Trophoblast cell (in vitro differentiated cells and primary cell): Measurements from ENCODE around the gene MAGI1.
A peak's percentile ranks its signal among the peaks of the same experiment; 100 is the strongest.

Experiments
- DNase-seq, 2 donors: peaks; one replicate each; pipeline ENCODE4 v3.0.0-alpha.2; 2016
- H2AFZ ChIP-seq: 2 replicates; pipeline ENCODE4 v1.6.1; 2013; ENCODE audit warnings: low read length, moderate library complexity, mild to moderate bottlenecking; ENCODE audit not compliant: insufficient read depth, poor library complexity
- H2AK5ac ChIP-seq: 2 replicates; pipeline ENCODE4 v1.6.1; 2013; ENCODE audit warnings: mild to moderate bottlenecking, low read length
- H2BK120ac ChIP-seq: 2 replicates; pipeline ENCODE4 v1.6.1; 2013; ENCODE audit warnings: low read length, mild to moderate bottlenecking, moderate library complexity; ENCODE audit not compliant: insufficient read depth, poor library complexity
- H2BK12ac ChIP-seq: 2 replicates; pipeline ENCODE4 v1.6.1; 2013; ENCODE audit warnings: mild to moderate bottlenecking, low read length, moderate library complexity
- H2BK5ac ChIP-seq: 2 replicates; pipeline ENCODE4 v1.6.1; 2013; ENCODE audit warnings: low read length, low read depth, moderate library complexity, mild to moderate bottlenecking; ENCODE audit not compliant: poor library complexity
- H3K14ac ChIP-seq: 2 replicates; pipeline ENCODE4 v1.6.1; 2013; ENCODE audit warnings: mild to moderate bottlenecking, low read length
- H3K18ac ChIP-seq: 2 replicates; pipeline ENCODE4 v1.6.1; 2013; ENCODE audit warnings: mild to moderate bottlenecking, low read length
- H3K23ac ChIP-seq: 2 replicates; pipeline ENCODE4 v1.6.1; 2013; ENCODE audit warnings: low read length
- H3K27ac ChIP-seq: 2 replicates; pipeline ENCODE4 v1.5.1; 2013; ENCODE audit warnings: low read depth, mild to moderate bottlenecking, inconsistent platforms, low read length, moderate library complexity
- H3K27me3 ChIP-seq: 2 replicates; pipeline ENCODE4 v1.6.1; 2013; ENCODE audit warnings: inconsistent platforms, mild to moderate bottlenecking, low read length, moderate library complexity; ENCODE audit not compliant: insufficient read depth
- H3K36me3 ChIP-seq, 2 experiments: 1 replicate in 1 of 2; 2 replicates in 1 of 2; pipeline ENCODE4 v1.6.1; 2013; ENCODE audit warnings: low read length in 2 of 2, mild to moderate bottlenecking in 2 of 2, moderate library complexity in 1 of 2; ENCODE audit not compliant: insufficient read depth in 2 of 2, control insufficient read depth in 1 of 2
- H3K4ac ChIP-seq: 2 replicates; pipeline ENCODE4 v1.6.1; 2013; ENCODE audit warnings: low read depth, mild to moderate bottlenecking, low read length, moderate library complexity
- H3K4me1 ChIP-seq, 2 experiments: 1 replicate in 1 of 2; 2 replicates in 1 of 2; pipeline ENCODE4 v1.6.1; 2013; ENCODE audit warnings: low read length in 2 of 2, mild to moderate bottlenecking in 2 of 2, moderate library complexity in 1 of 2; ENCODE audit not compliant: insufficient read depth in 2 of 2, control insufficient read depth in 1 of 2
- H3K4me2 ChIP-seq: 2 replicates; pipeline ENCODE4 v1.6.1; 2013; ENCODE audit warnings: inconsistent platforms, mild to moderate bottlenecking, low read length, moderate library complexity
- H3K4me3 ChIP-seq: 2 replicates; pipeline ENCODE4 v1.5.1; 2013; ENCODE audit warnings: mild to moderate bottlenecking, low read depth, low read length, inconsistent platforms
- H3K79me1 ChIP-seq: one replicate; pipeline ENCODE4 v1.6.1; 2013; ENCODE audit warnings: low read length
- H3K79me2 ChIP-seq: 2 replicates; pipeline ENCODE4 v1.6.1; 2013; ENCODE audit warnings: low read length, mild to moderate bottlenecking; ENCODE audit not compliant: control insufficient read depth, insufficient read depth, poor library complexity
- H3K9ac ChIP-seq: 2 replicates; pipeline ENCODE4 v1.6.1; 2013; ENCODE audit warnings: mild to moderate bottlenecking, low read length
- H3K9me3 ChIP-seq: 2 replicates; pipeline ENCODE4 v1.6.1; 2013; ENCODE audit warnings: low read depth, mild to moderate bottlenecking, control low read depth, inconsistent platforms, low read length; ENCODE audit not compliant: insufficient read depth
- H4K12ac ChIP-seq: 2 replicates; pipeline ENCODE4 v1.6.1; 2013; ENCODE audit warnings: low read depth, mild to moderate bottlenecking, low read length, moderate library complexity
- H4K8ac ChIP-seq: 2 replicates; pipeline ENCODE4 v1.6.1; 2013; ENCODE audit warnings: low read depth, mild to moderate bottlenecking, low read length, moderate library complexity
- H4K91ac ChIP-seq: one replicate; pipeline ENCODE4 v1.6.1; 2013; ENCODE audit warnings: low read depth, mild to moderate bottlenecking, low read length, moderate library complexity
- WGBS: extraction: QIAGEN DNeasy Blood & Tissue Kit; methylation state at CpG from one replicate; pipeline ENCODE4 v1.1.7; 2013; ENCODE audit warnings: missing lambda C conversion rate; ENCODE audit not compliant: insufficient read length, insufficient coverage; ENCODE audit errors: extremely low coverage; 5-methylcytosine and 5-hydroxymethylcytosine counted together

The MAGI1 gene

DNA sequence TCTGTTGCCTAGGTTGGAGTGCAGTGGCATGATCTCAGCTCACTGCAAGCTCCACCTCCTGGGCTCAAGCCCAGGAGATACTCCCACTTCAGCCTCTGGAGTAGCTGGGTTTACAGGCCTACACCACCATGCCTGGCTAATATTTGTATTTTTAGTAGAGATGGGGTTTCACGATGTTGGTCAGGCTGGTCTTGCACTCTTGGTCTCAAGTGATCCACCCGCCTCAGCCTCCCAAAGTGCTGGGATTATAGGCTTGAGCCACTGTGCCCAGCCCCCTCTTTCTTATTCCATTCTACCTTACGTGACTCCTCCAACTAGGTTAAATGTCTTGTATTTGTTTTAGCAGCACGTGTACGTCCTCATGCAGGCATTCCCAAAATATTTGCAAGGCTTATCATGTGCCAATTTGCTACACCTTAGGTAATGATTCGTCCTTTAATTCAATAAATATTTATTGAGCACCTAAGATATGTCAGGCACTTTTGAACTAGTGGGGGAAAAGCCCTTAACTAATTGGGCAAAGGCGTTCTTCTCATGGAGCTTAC is 14.9 kb upstream of the MAGI1 start:
- H3K79me1 ChIP-seq = no peaks in the 10 kb centered on the region
- no peak overlapping the region for H2BK12ac ChIP-seq
- H3K4me3 ChIP-seq = no peak overlapping the region
- no peak overlapping the region for H4K91ac ChIP-seq
- no peaks in the 10 kb centered on the region for H3K4me1 ChIP-seq
- no peak overlapping the region for H3K4ac ChIP-seq
- H3K18ac ChIP-seq = no peak overlapping the region
- H3K23ac ChIP-seq = no peak overlapping the region
- H2BK5ac ChIP-seq = no peak overlapping the region
- H2AFZ ChIP-seq = no peak overlapping the region
- H3K4me2 ChIP-seq = no peak overlapping the region
- peak in 1 of 2 donors; percentile 32 for DNase-seq
- no peaks in the 10 kb centered on the region for H3K9me3 ChIP-seq
- no peak overlapping the region for H3K9ac ChIP-seq
- H4K8ac ChIP-seq = no peak overlapping the region
- no peaks in the 10 kb centered on the region for H3K79me2 ChIP-seq
- no peak overlapping the region for H3K14ac ChIP-seq
- H2AK5ac ChIP-seq = no peak overlapping the region
- no peaks in the 10 kb centered on the region for H3K27me3 ChIP-seq
- no peak overlapping the region for H3K27ac ChIP-seq
- no peak overlapping the region for H4K12ac ChIP-seq
- no peak overlapping the region for H2BK120ac ChIP-seq
- no peaks in the 10 kb centered on the region for H3K36me3 ChIP-seq
- WGBS = no CpG with 5 or more reads among the region's 7 CpGs

GRCh38 chr3:66052721-66053549 is 14.2 kb upstream of the MAGI1 start:
- no peak overlapping the region for H4K12ac ChIP-seq
- no CpG with 5 or more reads among the region's 2 CpGs for WGBS

GRCh38 chr3:66050821-66051220 is 12.1 kb upstream of the MAGI1 start:
- Histone ChIP-seq H3K4me2 (no peak overlapping the region), H4K8ac (no peak overlapping the region), H2AK5ac (no peak overlapping the region), H3K4ac (no peak overlapping the region), H3K36me3 (no peaks in the 10 kb centered on the region), H3K27me3 (no peaks in the 10 kb centered on the region), H3K4me1 (peaks cover 1 to 3% of the 10 kb centered on the region in 2 experiments), H2BK5ac (no peak overlapping the region), H4K12ac (no peak overlapping the region), H3K18ac (no peak overlapping the region), H2BK120ac (no peak overlapping the region), H3K14ac (no peak overlapping the region), H4K91ac (no peak overlapping the region), H3K9me3 (no peaks in the 10 kb centered on the region), H2AFZ (no peak overlapping the region), H2BK12ac (no peak overlapping the region), H3K9ac (no peak overlapping the region), H3K23ac (no peak overlapping the region), H3K4me3 (no peak overlapping the region), H3K27ac (no peak overlapping the region), H3K79me1 (no peaks in the 10 kb centered on the region), H3K79me2 (no peaks in the 10 kb centered on the region)
- no CpG with 5 or more reads among the region's 2 CpGs for WGBS
- DNase-seq = no peak

More at GRCh38 chr3:66052721-66053549, 14.2 kb upstream of the MAGI1 start:
- Histone ChIP-seq H2BK5ac (no peak overlapping the region), H3K4ac (no peak overlapping the region), H3K79me2 (no peaks in the 10 kb centered on the region), H3K36me3 (no peaks in the 10 kb centered on the region), H4K8ac (no peak overlapping the region), H3K27me3 (no peaks in the 10 kb centered on the region), H2AK5ac (no peak overlapping the region), H2AFZ (no peak overlapping the region), H3K9ac (no peak overlapping the region), H3K79me1 (no peaks in the 10 kb centered on the region), H3K23ac (no peak overlapping the region), H2BK120ac (no peak overlapping the region), H3K4me3 (no peak overlapping the region), H3K4me2 (no peak overlapping the region), H3K4me1 (no peaks in the 10 kb centered on the region), H4K91ac (no peak overlapping the region), H3K14ac (no peak overlapping the region), H3K9me3 (no peaks in the 10 kb centered on the region), H3K18ac (no peak overlapping the region), H3K27ac (no peak overlapping the region), H2BK12ac (no peak overlapping the region)
- DNase-seq = no peak

- Histone ChIP-seq H2BK120ac (no peak overlapping the region), H3K9ac (no peak overlapping the region), H2BK5ac (no peak overlapping the region), H3K27ac (no peak overlapping the region), H3K79me2 (no peaks in the 10 kb centered on the region), H3K4me3 (no peak overlapping the region), H4K8ac (no peak overlapping the region), H3K18ac (no peak overlapping the region), H3K4ac (no peak overlapping the region), H3K4me1 (peaks cover 1 to 3% of the 10 kb centered on the region in 2 experiments), H2AK5ac (no peak overlapping the region), H4K91ac (no peak overlapping the region), H3K27me3 (no peaks in the 10 kb centered on the region), H3K9me3 (no peaks in the 10 kb centered on the region), H3K79me1 (no peaks in the 10 kb centered on the region), H2BK12ac (no peak overlapping the region), H2AFZ (no peak overlapping the region), H4K12ac (no peak overlapping the region), H3K23ac (no peak overlapping the region), H3K4me2 (no peak overlapping the region), H3K36me3 (no peaks in the 10 kb centered on the region), H3K14ac (no peak overlapping the region)
- DNase-seq = peak; percentile 7 to 59
Observed at GRCh38 chr3:66048051-66048395, 9.3 kb upstream of the MAGI1 start.
